Measurements from ENCODE around the gene CHST10. TPM values are rescaled to one million over a fixed set of nuclear protein-coding genes. Genes with fewer than 3 reads are reported as not detected.

Gene CHST10
- total RNA-seq, 1 experiment from 2014 or later: 29.7 TPM

- peak overlapping the region; percentile 62 to 79; a peak in 3 of 5 replicates for H3K4me3 Mint-ChIP-seq
- Histone ChIP-seq H3K79me1 (ENCODE audit: insufficient read depth, low read depth, low read length, poor library complexity, severe bottlenecking) (no peaks in the 10 kb centered on the region), H3K4me1 (ENCODE audit: insufficient read depth, low read length) (peaks cover 7% of the 10 kb centered on the region; the same call in 1 of the 2 replicates), H3K27ac (ENCODE audit: insufficient read length, low read depth, low read length) (no peak overlapping the region), H2AK5ac (ENCODE audit: insufficient read length, low read length) (no peak overlapping the region), H3T11ph (ENCODE audit: low read length) (no peak overlapping the region), H3K56ac (ENCODE audit: insufficient read length, low read depth, low read length) (no peak overlapping the region), H3K23ac (ENCODE audit: insufficient read length, low read depth, low read length) (no peak overlapping the region), H3K9me3 (ENCODE audit: control insufficient read depth, low read depth, low read length) (no peaks in the 10 kb centered on the region), H3K4ac (ENCODE audit: low read depth, low read length) (no peak overlapping the region), H2BK5ac (ENCODE audit: insufficient read length, low read length) (no peak overlapping the region), H3K23me2 (ENCODE audit: insufficient read length, low read depth, low read length, poor library complexity, severe bottlenecking) (peaks cover 13% of the 10 kb centered on the region), H2BK20ac (ENCODE audit: low read depth, low read length, poor library complexity, severe bottlenecking) (no peak overlapping the region), H3K4me2 (ENCODE audit: insufficient read depth, insufficient read length, low read length) (no peak overlapping the region), H4K91ac (ENCODE audit: insufficient read length, low read depth, low read length) (no peak overlapping the region), H2BK12ac (ENCODE audit: insufficient read length, low read depth, low read length) (no peak overlapping the region), H2AFZ (ENCODE audit: low read length) (no peak overlapping the region), H3K9ac (ENCODE audit: extremely low read depth, insufficient read length, low read length) (no peak overlapping the region), H3K79me2 (ENCODE audit: insufficient read depth, low read length) (peaks cover 4% of the 10 kb centered on the region; the same call in 1 of the 2 replicates), H3K18ac (ENCODE audit: insufficient read length, low read depth, low read length) (no peak overlapping the region), H4K8ac (replicated peaks; ENCODE audit: insufficient read length, low read depth, low read length) (no peak overlapping the region), H3K14ac (ENCODE audit: insufficient read depth, low read length) (no peak overlapping the region), H2BK15ac (ENCODE audit: low read depth, low read length) (no peak overlapping the region), H2BK120ac (ENCODE audit: low read depth, low read length, poor library complexity, severe bottlenecking) (no peak overlapping the region), H4K20me1 (ENCODE audit: control insufficient read depth, insufficient read depth, insufficient read length) (no peaks in the 10 kb centered on the region), H4K5ac (ENCODE audit: insufficient read length, low read depth, low read length) (no peak overlapping the region), H3K27me3 (ENCODE audit: insufficient read depth, low read length) (no peaks in the 10 kb centered on the region)
- no peak overlapping the region for H3K27ac Mint-ChIP-seq
- H3K4me1 Mint-ChIP-seq: peaks cover 36 to 43% of the 10 kb centered on the region in 2 experiments
- WGBS (ENCODE audit: extremely low coverage, insufficient read length, low lambda C conversion rate): no CpG with 5 or more reads among the region's 12 CpGs
- no peak for TF ChIP-seq CTCF (conservative IDR thresholded peaks at IDR 0.05)
- no peaks in the 10 kb centered on the region for H3K9me3 Mint-ChIP-seq
- peaks cover 2% of the 10 kb centered on the region; the same call in 1 of the 2 replicates for H3K27me3 Mint-ChIP-seq (ENCODE audit: low read depth)
- no peak for DNase-seq
- no peaks in the 10 kb centered on the region; a peak in 4 of 7 replicates for H3K36me3 Mint-ChIP-seq (ENCODE audit: insufficient read depth in 1 of 3, low read depth in 3 of 3)
These were observed 1.0 kb upstream of the CHST10 start for GRCh38 chr2:100418406-100418962.
